Measurements from ENCODE around the gene ELF5.

ELF5 gene

DNA sequence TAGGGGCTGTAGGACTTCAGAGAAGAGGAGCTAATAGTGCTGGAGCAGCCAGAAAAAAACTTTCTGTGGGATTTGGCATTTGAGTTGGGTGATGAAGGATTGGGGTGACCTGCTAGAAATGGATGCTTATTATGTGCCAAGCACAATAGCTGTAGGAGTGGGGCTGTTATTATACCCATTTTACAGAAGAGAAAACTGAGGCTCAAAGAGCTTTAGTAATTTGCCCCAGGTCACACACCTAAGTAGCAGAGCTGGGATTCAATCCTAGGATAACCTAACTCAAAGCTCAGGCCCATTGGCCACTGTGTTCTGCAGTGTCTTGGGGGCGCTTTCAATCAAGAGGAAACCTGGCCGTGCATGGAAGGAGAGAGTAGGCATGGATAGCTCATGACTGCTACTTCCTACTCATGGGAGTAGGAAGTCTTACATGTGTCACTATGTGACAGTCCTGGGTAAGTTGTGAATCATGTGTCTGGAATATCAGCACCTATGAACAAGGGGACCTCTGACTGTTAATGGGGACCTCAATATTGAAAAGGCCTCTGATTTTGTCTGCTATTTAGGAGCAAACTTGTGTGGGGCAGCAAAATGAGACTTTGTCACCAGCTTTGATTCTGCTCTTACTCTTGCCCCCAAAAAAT, 6.1 kb upstream of the ELF5 start:
- DNase-seq = no peak

GRCh38 chr11:34516247-34517040, 2.9 kb upstream of the ELF5 start:
- no peak for DNase-seq

DNA sequence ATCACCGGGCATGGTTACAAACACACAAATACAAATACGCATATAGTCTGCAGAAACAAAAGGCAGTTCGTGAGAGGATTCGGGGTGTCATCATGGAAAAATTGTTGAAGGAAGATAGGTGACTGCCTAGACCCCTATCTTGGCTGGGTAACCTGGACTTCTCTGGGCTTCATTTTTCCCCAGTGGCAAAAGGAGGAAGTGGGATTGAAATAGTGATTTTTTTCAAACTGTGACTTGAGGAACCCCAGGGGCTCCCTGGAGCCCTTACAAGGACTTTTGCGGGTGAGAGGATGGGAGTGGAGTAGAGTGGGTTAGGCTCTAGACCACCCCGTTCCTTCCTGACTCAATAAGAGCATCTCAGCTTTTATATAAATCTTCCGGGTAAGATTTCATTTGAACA, 1.0 kb upstream of the ELF5 start:
- DNase-seq = no peak

GRCh38 chr11:34512840-34513681, 533 bp downstream of the ELF5 start:
- peak; percentile 20 to 34 for DNase-seq

- no peak for DNase-seq
Observed at GRCh38 chr11:34510673-34511072, 2.9 kb downstream of the ELF5 start.

- DNase-seq = no peak
Observed at GRCh38 chr11:34510218-34510617, 3.4 kb downstream of the ELF5 start.

- no peak for DNase-seq
Observed at GRCh38 chr11:34509336-34509876, 4.2 kb downstream of the ELF5 start.

GRCh38 chr11:34508524-34508923, 5.1 kb downstream of the ELF5 start:
- DNase-seq = no peak

DNA sequence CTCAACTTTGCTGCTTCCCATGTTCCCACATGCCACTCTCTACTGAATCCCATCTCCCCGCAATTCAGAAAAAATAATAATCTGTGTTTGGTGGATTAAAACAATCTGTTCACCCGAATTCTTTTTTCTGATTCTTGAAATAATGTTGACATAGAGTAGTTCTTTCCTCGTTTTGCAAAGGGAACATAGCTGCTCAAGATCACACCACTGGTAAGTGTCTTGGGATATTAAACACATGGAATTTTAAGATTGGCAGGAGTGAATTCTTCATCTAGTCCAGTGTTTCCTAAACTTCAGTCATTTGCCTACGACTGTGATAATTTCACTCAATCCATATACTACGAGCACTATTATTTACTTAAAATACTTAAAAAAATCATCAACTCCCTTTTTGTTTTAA, 6.0 kb downstream of the ELF5 start:
- no peak for DNase-seq

GRCh38 chr11:34507156-34507555, 6.4 kb downstream of the ELF5 start:
- no peak for DNase-seq

DNA sequence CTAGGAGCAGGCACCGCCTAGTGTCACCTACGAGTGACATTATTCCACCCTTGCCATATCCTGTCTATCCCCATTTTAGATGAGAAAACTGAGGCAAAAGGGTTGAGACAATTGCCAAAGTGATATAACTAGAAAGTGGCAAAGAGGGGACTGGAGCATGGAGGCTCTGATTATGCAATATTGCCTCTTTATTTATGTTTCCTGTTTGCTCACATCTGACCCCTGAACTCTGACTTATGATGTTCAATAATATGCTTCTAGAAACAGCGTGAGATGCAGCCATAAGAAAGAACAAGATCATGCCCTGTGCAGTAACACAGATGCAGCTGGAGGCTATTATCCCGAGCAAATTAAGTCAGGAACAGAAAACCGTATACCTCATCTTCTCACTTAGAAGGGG, 7.7 kb downstream of the ELF5 start:
- DNase-seq = no peak

GRCh38 chr11:34502949-34503348, 10.6 kb downstream of the ELF5 start:
- no peak for DNase-seq

DNA sequence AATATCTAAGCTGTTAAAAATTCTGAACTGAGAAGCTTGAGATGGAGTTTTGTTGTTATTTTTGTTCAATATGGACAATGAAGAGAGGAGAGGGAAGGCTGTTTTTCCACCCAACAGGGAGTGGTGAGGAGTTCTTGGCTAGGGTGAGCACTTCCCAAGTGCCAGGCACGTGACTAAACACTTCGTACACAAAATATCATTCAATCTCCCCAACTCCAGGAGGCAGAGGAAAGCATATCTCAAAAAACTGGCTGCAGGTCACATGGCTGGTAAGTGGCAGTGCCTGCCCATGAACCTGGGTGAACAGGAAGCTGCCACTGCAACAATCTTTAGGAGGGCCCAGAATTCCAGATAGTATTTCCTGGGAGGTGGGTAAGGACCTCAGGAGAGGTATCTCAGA, 11.6 kb downstream of the ELF5 start:
- DNase-seq = no peak

DNA sequence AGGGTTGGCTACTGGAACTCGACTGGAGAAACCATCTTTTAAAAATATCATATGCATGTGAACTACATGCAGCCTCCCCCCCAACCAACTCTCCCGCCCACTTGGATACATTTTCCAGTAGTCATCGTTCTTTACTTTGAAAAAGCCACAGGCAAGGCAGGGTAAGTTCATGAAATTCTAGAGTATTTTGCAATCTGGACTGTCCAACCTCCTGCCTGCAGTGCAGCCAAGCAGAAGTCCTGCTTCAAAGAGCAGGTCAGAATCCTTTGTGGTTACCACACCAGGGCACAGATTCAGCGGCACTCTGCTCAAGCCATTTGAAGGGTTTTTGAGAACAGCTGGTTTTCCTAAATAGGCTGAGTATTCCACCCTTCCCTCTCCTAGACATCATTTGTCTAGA, 12.1 kb downstream of the ELF5 start:
- no peak for DNase-seq

DNA sequence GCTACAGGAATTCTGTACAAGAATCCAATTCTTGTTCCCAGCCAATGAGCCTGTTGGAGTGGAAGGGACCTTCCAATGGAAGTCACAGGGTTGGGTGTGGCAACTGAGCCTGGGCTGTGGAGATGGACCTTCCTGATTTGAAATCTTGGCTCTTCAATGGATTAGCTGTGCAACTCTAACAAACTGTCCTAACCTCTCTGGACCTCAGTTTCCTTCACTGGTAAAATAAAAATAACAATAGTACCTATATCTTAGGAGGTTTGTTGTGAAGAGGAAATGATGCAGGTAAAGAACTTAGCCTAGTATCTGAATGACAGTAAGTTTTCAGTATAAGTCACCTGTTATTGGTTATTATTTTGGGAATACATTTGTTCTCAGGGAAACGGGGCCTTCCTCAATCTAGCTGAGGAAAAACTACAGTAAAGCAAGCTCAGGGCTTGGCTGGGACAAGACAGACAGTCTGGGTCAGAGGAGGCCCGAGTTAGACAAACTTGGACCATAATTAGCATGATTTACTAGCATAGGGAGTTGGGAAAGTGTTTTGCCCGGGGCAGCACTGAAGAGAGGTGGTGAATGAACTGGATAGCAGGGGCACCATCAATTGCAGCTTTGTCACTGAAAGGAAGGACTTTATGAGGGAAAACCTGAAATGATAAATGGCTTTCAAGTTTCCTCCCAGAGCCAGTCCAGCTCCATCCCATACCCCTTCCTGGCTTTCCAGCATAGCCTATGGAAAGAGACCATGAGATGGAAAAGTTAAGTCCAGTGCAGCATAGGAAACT, 13.7 kb downstream of the ELF5 start:
- no peak for DNase-seq

- DNase-seq = no peak
Observed at GRCh38 chr11:34495724-34496377, 17.7 kb downstream of the ELF5 start.

DNA sequence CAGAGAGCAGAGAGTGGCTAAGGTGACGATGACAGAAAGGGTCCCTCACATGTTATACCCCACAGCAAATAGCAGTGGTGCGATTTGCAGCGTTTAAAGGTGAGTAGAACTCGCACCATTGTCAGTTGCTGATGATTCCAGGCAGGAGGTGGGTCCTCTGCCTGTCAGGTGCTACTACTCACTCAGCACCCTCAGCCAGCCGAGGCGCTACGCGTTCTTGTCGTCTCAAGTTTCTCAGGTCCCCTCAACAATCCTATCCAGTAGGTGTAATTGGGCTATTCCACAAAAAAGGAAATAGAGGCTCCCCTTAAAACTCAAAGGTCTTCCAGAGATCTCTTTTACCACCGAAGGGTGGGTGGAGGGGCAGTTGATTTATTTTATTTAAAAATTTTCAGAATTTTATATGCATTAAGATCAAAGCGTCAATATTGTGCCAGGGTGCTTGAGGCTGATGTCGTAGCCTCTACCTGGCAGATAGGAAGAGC, 18.3 kb downstream of the ELF5 start:
- DNase-seq = no peak

- no peak for DNase-seq
Observed at GRCh38 chr11:34493926-34494595, 19.5 kb downstream of the ELF5 start.

- DNase-seq = no peak
Observed at GRCh38 chr11:34493468-34493867, 20.1 kb downstream of the ELF5 start.

- peak; percentile 17 to 31 for DNase-seq
Observed at GRCh38 chr11:34492806-34493414, 20.7 kb downstream of the ELF5 start.

- DNase-seq = no peak
Observed at GRCh38 chr11:34490304-34490703, 23.3 kb downstream of the ELF5 start.
